Fibroblast of villous mesenchyme (primary cell): ENCODE measurements around the gene PACS2. TPM values are rescaled to one million over a fixed set of nuclear protein-coding genes. Genes with fewer than 3 reads are reported as not detected.

Experiments used
- DNase-seq: peaks from one replicate; pipeline ENCODE4 v3.0.0-alpha.2; 2010; ENCODE audit warnings: low read depth
- H3K4me3 ChIP-seq: 2 replicates; pipeline ENCODE4 v1.5.1; 2011; ENCODE audit warnings: low read depth, mild to moderate bottlenecking, low read length
- CTCF ChIP-seq: IDR thresholded peaks from 2 replicates; pipeline ENCODE4 v1.5.1; 2012; ENCODE audit warnings: low read depth, mild to moderate bottlenecking, low read length; ENCODE audit not compliant: insufficient read depth
- total RNA-seq: library from RNA; depleted of rRNA; stranded (reverse); fragments of >200 nt; gene quantifications from 2 replicates; pipeline ENCODE4 v1.2.3, GENCODE V29; 2012

The PACS2 gene
- total RNA-seq, 1 donor: 35.0 TPM

GRCh38 chr14:105316577-105316941, 2.0 kb downstream of the PACS2 start:
- no peak for DNase-seq
- H3K4me3 ChIP-seq: no peak overlapping the region
- no peak for TF ChIP-seq CTCF

GRCh38 chr14:105316968-105317510, 2.5 kb downstream of the PACS2 start:
- H3K4me3 ChIP-seq: no peak overlapping the region
- no peak for TF ChIP-seq CTCF
- DNase-seq: no peak

- no peak for TF ChIP-seq CTCF
- no peak overlapping the region for H3K4me3 ChIP-seq
- peak; percentile 36 for DNase-seq
Observed at GRCh38 chr14:105317546-105317945, 3.0 kb downstream of the PACS2 start.

GRCh38 chr14:105322791-105323556, 8.4 kb downstream of the PACS2 start:
- no peak overlapping the region for H3K4me3 ChIP-seq
- DNase-seq: no peak
- no peak for TF ChIP-seq CTCF

- H3K4me3 ChIP-seq: no peak overlapping the region
- DNase-seq: no peak
- TF ChIP-seq CTCF: no peak
Observed at GRCh38 chr14:105323663-105324062, 9.1 kb downstream of the PACS2 start.

- no peak for TF ChIP-seq CTCF
- no peak for DNase-seq
- no peak overlapping the region for H3K4me3 ChIP-seq
Observed at GRCh38 chr14:105324080-105324778, 9.7 kb downstream of the PACS2 start.
